Breast epithelium (tissue), 3 donors: ENCODE measurements around the gene ETFA.

ENCODE experiments used
- CTCF ChIP-seq, 3 donors: fragments of 450-650 bp; IDR thresholded peaks; one replicate each; pipeline ENCODE4 v1.5.1; 2016 to 2017; ENCODE audit warnings: antibody characterized with exemption in 3 of 3, mild to moderate bottlenecking in 3 of 3, moderate library complexity in 3 of 3
- POLR2A ChIP-seq: fragments of 450-650 bp; IDR thresholded peaks from one replicate; pipeline ENCODE4 v1.6.1; 2016; ENCODE audit warnings: antibody characterized with exemption, mild to moderate bottlenecking, moderate library complexity

DNA sequence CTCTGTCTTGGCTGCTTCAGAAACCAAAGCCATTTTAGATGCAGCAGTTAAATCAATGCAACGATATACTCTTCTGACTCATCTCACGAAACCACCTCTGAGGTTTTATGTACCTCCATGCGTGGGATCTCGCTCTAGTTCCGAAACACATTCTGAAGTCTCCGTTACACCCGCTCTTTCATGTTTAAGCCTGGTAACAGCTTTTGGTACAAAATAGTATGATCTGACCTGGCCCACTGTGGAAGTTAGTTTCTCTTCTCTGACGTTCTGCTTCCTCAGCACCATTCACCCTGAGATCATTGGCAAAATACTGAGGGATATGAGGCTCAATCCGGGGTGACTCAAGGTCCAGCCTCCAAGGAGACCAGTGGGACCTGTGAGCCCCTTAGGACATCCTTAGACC lies 129.6 kb downstream of the ETFA start:
- TF ChIP-seq CTCF (IDR thresholded peaks at IDR 0.05) (no peak), POLR2A (no peak)
